GM19035 (cell line): Measurements from ENCODE around the gene HMX1.

Experiments used
- ATAC-seq: cut with Tn5 transposase; IDR thresholded peaks from one replicate; pipeline ENCODE4 v1.9.1; 2021; ENCODE audit not compliant: unreplicated experiment

The HMX1 gene

DNA sequence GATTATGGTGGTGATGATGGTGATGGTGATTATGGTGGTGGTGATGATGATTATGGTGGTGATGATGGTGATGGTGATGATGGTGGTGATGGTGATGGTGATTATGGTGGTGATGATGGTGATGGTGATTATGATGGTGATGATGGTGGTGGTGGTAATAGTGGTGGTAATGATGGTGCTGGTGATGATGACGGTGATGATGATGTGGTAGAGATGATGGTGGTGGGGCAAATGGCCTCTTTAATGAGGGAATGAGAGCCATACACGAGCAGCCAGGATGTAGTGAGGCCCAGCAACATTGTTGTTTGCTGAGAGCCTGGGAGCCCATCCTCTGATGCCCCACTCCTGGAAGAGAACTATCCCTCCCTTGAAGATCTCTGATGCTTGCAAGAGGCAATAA lies 29.0 kb downstream of the HMX1 start:
- ATAC-seq = no peak

DNA sequence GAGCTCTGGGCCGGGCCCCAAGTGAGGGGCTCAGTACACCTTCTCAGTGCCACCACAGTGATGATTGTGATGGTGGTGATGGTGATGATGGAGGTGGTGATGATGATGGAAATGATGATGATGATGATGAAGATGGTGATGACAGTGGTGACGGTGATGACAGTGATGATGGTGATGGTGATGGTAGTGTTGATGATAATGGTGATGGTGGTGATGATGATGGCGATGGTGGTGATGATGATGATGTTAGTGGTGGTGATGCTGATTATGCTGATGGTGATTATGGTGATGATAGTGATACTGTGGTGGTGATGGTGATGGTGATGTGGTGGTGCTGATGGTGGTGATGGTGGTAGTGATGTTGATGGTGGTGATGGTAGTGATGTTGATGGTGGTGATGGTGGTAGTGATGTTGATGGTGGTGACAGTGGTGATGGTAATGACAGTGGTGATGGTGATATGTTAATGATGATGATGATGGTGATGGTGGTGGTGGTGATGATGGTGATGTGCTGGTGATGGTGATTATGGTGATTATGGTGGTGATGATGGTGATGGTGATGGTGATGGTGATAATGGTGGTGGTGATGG lies 29.9 kb downstream of the HMX1 start:
- no peak for ATAC-seq

DNA sequence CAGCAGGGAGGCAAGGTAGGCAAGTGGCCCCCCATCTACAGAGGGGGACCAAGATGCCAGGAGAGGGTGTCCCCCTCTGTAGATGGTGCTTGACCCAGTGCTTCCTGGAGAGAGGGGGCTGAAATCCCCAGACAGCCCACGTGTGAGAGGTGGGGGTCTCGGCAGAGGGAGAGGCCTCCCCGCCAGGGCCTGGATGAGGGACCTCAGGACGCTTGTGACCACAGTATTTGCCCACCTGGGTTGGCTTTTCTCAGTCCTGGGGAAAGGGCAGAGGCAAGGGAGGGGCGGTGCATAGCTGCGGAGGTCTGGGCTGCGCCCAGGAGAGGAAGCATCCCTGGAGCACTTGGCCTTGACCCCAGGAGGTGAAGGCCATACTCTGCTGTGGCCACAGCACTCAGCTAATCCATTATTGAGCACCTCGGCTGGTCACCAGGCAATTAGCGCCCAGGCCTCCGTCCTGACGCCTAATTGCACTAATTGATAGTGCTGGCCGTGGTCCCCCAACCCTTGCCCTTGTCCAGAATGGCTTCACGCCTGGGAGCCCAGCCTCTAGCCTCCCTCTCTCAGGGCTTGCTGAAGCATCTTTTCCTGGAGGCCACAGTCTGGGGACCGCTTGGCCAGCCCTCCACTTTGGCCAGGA lies 30.7 kb downstream of the HMX1 start:
- ATAC-seq = no peak

DNA sequence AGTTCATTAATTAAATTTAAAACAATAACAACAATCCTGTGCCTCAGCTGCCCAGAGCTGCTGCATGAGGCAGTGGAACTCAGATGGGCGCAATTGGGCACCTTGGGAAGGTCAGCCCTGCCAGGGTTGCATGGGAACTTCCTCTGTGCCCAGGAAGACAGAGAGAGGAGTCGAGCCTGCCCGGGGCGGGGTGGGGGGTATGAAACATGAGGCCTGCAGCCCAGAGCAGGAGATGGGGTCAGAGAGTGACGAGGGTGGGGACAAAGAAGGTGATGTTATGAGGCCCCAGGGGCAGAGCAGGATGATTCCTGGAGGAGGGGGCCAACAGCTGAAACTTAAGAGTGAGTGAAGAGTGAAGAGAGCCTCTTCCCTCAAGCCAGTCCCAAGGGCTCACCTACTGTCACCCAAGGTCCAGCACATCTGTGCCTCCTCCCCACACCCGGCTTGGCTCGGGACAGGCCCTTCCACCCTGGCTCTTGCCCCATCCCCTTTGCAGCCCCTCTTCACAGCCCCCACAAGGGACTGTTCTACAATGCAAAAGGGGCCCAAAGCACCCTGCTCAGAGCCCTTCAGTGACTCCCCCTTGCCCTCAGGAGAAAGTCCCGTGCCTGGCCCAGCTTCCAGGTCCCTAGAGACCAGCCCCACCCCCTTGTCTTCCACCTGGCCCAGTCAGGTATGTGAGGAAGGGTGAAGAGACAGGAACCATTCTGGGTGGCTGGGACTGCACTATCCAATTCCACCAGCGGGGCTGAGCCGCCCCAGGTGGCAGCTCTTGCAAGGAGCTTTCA lies 31.4 kb downstream of the HMX1 start:
- no peak for ATAC-seq

DNA sequence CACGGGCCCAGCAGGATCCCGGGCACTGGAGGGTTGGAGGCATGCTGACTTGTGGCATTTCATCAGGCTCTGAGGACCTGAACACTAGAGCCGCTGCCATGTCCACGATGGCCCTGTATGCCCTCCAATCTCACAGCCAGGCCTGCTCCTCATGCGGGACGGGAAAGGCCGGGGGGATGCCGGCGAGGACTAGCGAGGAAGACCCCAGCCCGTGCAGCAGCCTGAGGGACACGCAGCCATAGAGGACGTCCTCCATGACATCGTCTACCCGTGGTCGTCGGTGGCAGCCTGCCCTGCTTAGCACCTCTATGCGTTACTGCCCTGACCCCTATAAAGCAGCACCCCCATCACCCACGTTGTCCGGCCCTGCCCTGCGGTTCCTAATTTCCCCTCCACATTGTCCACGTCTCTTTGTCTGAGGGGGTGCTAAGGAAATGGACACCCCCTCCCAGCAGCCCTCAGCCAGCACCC lies 32.6 kb downstream of the HMX1 start:
- no peak for ATAC-seq

DNA sequence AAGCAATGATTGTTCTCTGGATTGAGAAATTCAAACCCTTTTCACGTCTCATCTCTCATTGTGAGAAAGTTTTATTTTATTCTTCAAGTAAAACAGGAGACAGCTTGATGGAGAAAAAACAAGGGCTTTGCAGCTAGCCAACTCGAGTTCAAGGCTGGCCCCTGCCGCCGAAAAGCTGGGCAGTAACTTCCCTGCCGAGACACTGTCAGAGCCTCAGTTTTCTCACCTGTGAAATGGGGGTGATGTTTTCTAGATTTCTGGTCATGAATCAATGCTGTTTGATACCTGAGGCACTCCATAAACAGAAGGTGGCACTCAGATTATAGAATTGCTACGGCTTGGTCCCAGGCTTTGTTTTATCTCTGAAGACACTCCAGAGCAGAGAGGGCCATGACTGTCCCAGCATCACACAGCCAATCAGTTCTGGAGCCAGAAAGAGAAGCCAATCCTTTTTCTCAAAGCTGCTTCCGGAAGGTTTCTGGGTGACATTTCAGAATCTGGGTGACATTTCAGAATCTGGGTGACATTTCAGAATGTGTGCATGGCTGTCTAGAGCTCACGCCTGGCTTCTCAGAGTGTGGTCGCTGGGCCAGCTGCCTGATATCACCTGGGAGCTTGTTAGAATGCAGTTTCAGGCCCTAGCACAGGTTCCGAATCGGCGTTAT lies 33.2 kb downstream of the HMX1 start:
- no peak for ATAC-seq

DNA sequence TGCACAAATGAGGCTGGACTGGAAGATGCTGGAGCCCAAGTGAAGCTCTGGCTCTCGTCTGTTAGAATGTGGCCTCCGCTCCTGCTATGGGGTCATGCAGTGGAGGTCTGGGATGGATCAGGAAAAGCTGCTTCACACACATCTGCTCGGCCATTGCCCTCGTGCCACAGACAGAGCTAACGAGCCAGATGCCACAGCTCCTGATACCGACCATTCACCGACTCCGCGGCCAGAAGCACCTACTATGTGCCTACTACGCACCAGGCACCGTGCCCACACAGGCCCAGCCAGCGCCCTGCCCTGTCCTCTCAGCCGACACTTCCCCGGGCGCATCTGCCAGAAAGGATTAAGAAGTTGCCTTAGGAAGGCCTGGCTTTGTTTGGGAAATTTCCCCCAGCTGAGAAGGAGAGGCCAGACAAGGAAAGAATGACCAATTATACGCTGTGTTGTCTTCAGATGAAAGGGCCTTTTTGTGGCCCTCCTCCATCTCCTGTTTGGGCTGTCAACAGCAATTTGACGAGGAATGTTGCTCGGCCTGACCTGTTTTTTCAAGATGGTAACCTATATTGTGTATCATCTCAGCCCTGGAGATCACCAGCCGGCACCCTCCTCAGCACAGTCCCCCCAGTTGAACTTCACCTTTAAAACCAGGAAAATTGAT lies 34.3 kb downstream of the HMX1 start:
- no peak for ATAC-seq

DNA sequence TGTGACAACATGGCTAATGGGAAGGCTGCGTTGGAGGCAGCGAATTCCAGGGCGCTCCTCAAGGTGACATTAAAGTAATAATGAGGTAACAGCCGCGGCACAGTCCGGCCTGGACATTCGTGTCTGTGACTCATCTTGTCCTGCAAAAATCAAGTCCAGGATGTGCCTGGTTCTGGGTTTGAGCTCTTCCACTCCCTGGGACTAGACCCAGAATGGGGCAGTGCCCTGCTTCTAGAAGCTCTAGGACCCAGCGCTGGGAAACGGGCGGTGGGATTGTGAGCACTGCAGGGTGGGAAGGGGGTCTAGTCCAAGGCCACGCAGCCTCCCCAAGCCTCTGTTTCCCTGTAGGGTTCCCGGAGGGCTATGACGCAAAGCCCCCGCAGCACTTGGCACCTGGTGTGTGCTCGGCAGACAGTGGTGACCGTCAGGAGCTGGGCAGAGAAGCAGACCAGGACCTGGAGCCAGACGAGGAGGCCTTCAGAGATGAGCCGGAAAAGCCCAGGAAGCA lies 34.9 kb downstream of the HMX1 start:
- no peak for ATAC-seq

DNA sequence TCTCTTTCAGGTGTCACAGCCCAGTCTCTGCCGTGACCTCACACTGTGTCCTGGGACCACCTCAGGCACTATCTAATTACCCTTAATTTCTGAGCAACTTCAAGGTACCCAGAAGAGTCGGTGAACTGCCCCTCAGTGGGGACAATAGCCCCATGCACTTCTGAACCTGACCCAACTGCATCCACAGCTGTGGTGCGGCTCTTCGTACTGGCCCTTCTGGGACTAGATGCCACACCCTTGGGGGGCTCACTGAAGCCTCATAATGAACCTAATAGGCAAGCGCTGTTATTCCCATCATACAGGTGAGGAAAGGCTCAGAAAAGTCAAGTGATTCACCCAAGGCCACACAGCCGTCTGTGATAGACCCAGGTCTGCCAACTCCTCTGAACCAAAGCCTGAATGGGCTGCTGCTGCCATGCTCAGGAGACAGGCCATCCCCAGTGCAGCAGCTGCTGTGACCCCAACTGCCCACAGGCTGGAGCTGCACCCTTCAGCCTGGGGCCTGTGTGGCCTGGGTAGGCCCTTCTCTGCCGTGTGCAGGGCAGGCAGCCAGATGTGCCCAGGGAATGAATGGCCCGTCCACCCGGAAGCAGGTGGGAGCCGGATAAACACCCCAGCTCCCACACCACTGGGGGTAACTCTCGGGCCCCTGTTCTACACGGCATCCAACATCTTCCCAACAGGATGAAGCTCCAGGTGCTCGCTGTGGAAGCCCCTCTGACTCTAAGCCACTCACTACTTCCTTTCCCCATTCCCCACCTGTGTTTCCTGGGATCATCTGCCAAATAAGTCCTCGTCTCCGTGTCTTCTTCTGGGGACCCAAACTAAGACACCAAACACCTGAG lies 35.9 kb downstream of the HMX1 start:
- no peak for ATAC-seq

DNA sequence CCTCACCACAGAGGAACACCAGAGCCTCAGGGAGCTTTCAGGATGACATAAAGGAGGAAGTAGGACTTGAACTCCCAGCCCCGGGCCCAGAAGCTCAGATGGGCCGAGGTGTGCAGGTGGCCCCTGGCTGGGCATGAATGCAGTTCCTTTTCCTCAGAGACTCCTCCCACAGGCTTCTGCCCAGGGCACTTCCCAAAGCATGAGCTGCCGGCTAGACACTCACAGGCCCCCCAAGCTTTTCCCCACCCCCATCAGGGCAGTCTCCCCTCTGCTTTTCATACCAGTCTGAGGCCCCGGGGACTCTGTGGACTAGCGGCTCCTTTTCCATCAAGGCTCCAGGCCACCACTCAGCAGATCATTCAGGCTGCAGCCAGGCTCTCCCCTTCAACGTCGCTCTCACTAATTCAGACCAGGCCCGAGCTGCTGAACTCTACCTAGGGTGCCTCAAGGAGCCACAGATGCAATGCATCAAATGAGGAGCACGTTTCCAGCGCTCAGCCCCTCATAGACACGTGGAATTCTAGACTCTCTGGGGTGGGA lies 36.9 kb downstream of the HMX1 start:
- no peak for ATAC-seq

DNA sequence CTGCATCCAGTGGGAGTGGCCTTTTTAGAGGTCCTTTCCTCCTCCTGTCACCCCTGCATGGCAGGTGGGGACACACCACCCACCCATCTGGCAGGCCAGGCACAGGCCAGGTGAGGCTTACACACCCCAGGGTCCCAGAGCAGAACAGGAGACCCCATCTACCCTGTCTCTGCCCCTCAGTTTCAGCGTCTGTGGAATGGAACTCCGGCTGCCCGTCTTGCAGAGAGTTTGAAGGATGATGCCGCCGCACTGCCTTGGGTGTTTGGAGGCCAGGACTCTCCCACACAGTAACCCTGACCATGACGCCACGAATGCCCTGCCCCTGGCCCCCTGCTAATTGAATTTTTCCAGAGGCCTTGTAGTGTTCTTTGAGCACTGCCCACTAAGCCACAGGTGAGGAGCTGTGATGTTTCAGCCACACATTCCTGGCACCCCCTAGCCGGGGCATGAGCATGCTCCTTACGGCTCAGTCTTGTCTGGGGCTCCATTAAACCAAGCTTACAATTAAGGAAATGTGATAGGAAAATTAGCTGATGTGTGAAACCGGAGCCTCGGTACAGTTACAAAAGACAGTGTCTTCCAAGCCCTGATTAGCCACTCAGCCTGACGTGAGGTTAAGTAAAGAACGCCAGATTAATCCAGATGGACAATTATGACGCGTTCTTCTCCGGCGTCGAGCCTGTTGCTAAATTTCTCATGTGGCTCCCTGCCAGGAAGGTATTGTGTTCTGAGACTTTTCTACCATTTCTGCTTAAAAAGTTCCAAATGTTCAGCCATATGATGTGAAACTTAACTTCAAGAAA lies 39.3 kb downstream of the HMX1 start:
- no peak for ATAC-seq

DNA sequence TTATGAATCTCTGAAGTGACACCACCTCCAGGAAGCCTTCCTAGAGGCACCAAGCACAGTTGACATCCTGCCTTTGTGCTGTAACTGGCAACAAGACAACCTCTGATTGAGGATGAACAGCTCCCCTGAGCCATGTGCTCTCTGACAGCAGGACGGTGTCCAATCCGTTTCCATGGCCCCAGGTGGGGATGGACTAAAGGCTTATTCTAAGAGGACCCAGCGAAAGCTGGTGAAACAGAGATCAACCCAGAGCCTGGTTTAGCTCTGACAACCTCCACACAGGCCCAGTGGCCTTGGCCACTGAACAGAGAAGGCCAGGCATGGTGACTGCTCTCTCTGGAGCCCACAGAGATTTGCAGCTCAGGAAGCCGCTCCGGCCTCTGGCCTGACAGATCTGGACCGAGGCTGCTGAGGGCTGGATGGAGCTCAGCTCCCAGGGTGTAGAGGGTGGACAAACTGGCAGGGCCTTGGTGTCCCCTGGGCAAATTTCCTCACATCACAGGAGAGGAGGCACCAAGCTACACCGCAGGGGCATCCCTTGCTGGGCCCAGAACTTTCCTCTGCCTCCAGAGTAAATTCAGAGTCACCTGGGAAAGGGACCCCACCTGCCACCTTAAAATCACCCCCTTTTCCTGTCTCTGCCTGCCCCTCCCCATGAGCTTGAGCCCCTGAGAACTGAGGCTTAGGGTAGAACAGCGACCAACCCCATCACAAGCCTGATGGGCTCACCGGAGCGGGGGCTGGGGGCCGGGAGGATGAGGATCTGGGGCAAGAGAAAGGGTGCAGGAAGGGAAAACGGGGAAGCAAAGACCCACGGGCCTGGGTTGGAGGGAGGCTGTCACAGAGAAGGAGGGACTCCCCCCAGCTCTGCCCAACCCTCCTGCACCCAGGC lies 40.2 kb downstream of the HMX1 start:
- ATAC-seq = no peak

DNA sequence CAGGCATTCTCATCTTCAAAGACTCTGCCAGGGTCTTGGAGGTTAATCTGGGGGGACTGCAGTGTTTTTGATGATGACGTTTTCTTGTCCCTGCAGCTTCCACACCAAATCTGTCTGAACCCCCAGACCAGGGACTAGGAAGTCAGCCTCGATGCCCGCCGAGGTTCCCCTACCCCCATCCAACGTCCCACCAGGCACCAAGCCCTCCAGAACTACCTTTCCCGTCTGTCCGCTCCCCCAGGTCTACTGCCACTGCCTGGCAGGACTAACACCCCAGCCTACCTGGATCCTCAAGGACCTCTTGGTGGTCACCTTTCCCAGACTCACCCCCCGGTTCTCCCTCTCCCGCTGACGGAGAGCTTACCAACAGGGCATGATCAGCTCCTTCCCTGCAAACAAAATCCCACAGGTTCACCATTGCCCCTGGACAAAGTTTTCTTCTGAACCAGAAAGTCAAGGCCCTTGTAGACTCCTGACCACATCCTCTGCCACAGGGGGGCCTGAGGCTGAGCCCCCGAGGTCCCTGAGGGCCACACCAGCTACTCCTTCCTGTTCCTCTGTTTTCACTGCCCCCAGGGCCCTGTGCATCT lies 40.9 kb downstream of the HMX1 start:
- no peak for ATAC-seq

DNA sequence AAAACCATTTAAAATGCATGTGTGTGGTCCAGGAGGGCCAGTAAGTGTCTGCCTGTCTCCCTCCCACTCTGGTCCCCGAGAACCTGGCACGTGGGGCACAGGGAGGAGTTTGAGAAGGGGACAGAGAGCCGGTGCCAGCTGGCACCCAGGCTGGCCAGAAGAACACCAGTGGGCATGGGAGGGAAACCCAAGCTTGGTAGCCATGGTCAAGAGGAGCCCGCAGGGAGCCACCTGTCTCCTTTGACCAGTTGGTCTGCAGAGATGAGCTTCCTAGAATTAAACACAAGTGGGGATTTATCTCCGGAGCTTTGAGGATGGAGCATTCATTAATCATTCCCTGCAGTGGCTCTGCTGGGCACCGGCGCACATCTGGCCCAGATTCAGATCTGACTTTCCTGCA lies 41.6 kb downstream of the HMX1 start:
- no peak for ATAC-seq

DNA sequence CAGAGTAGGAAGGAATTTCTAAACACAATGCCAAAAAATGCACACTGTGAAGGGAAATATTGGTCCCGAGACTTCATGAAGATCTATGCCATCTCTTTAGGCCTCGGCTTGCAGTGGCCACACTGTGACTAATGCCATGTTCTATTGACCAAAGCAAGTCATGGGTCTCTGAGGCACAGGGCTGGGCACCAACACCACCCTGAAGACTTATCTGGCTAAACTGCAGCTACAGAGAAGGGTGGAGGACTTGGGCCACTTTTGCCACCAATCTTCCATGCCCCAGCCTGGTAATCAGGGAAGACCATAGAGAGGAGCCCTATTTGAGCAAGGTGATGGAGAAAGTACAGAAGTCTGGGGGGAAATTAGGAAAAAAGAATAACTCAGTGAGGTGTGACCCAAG lies 42.1 kb downstream of the HMX1 start:
- ATAC-seq = no peak

DNA sequence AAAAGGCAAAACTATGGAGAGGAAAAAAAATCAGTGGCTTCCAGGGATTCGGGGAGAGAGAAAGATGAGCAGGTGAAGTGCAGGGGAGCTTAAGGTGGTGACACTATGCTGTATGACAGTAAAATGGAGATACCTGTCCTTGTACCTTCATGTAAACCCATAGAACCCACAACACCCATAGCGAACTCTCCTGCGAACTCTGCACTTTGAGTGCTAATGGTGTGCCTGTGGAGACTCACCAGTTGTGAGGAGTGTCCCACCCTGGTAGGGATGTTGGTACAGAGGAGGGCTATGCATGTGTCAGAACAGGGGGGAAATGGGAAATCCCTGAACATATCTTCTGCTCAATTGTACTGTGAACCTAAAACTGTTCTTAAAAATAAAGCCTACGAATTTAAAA lies 42.8 kb downstream of the HMX1 start:
- ATAC-seq = no peak

DNA sequence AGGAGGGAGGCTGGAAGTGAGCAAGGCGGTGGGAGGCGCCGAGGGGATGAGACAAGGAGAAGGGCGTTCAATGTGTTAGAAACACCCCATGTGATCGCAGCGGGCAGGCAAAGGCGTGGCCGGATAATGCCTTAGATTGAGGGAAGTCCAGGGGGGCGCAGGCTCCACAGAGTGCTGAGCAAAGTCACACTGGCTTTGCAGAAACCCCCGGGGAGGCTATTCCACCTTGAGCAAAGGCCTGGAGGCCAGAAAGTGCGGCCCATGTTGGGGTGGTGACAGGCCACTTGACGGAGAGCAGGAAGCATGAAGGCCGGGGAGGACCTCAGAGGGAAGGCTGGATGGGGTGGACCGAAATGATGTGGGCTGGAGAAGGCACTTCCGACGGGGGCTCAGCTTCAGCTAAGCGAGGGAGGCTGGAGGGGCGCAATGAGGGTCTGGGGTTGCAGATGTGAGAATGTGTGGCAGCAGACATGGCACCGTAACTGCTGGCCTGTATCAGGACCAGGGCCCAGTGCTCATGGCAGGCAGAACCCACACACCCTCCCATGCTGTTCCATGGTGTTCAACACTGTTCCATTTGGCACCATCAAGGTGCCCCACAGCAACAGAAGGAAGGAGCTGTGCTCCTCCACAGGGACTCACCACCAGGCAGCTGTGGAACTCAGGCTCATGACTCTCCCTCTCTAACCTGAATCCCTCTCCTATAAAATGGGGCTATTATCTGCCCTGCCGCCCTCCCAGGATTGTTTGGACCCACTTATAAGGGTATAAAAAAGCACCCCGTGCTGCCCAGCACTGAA lies 50.3 kb downstream of the HMX1 start:
- no peak for ATAC-seq
